NCI-H2081 treated with DMSO at 0.1 percent for 48 hours (cell line): Measurements from ENCODE around the gene CORIN.
A peak's percentile ranks its signal among the peaks of the same experiment; 100 is the strongest.
"Not testable (repeated sequence)": the region's sequence is repeated elsewhere in the genome, so short reads cannot be mapped to it uniquely, and the experiment has no call there.

ENCODE experiments used
- DNase-seq: peaks from one replicate; lab custom pipeline; 2025; lab: John Stamatoyannopoulos, UW

CORIN gene

DNA sequence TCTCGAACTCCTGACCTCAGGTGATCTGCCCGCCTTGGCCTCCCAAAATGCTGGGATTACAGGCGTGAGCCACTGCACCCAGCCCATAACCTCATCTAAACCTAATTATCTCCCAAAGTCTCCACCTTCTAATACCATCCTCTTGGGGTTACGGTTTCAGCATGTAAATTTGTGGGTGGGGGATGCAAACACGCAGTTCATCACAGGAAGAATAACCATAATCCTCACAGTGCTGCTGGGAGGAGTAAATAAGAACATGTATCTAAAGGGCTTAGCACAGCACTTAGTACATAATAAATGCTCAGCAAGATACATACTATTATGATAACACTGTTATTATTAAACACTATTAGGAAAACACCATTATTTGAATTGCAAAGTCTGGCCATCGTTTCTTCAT lies 116.4 kb downstream of the CORIN start:
- DNase-seq, result no peak

DNA sequence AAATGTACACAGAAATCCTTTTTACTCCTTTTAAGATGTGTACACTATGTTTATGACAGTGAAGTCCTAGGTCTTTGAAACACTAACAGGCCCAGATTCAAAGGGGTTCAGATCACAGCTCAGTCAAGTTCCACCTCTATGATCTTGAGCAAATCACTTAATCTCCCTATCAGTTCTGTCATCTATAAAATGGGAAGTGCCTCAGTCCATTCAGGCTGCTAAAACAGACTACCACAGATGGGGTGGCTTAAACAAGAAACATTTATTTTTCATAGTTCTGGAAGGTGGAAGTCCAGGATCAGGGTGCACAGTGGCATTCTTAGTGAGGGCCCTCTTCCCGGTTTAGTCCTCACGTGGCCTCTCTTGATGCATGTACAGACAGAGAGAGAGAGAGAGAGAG lies 117.1 kb downstream of the CORIN start:
- no peak for DNase-seq

DNA sequence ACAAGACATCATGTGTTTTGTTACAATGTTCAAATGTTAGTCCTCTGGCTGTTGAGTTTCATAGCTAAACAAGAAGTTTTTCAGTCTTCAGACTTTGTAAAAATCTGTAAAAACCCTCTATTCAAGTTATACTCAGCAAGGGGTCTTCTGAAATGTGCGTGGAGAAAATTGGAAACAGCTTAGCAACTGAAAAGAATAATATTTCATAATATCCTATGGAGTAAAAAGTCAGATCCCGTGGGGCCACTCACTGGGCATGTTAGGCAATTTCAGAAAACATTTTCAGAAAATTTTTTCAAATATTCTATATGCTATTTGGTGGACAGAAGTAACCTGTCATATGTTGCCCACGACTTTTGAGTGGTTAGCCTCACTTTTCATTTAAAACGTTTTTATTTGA lies 118.3 kb downstream of the CORIN start:
- no peak for DNase-seq

DNA sequence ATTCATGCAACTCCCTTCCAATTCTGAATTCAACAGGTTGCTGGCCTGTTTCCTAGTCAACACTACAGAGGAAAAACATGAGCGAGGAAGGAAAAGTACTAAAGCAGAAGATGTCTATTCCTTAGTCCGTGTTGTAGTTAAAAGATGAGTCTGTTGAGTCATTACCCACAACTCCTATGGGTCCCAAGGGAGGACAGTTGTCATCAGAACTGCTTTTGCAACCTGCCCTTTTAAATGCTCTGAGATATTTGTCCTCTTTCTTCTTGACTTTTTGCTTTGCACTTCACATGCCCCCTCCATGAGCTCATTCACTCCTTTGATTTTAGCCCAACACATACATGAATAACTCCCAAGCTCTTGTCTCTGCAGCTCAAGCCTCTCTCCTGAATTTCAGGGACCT lies 119.2 kb downstream of the CORIN start:
- no peak for DNase-seq

DNA sequence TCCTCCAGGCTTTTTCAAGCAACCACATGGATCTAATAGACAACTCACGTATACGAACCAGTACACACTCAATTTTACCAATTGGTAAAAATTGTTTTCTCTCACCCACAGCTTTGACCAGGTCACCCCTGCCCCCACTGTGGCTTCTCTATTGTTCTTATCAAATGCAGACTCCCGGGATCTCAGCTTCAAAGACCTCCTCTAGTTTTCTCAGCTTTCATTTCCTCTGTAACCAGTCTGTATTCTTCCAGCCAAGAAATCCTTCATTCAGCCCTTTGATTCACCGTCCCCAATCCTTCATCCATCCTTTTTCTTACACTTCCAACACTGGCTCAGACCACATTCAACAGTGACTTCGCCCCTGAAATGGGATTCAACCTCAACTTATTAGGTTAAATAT lies 120.7 kb downstream of the CORIN start:
- no peak for DNase-seq

DNA sequence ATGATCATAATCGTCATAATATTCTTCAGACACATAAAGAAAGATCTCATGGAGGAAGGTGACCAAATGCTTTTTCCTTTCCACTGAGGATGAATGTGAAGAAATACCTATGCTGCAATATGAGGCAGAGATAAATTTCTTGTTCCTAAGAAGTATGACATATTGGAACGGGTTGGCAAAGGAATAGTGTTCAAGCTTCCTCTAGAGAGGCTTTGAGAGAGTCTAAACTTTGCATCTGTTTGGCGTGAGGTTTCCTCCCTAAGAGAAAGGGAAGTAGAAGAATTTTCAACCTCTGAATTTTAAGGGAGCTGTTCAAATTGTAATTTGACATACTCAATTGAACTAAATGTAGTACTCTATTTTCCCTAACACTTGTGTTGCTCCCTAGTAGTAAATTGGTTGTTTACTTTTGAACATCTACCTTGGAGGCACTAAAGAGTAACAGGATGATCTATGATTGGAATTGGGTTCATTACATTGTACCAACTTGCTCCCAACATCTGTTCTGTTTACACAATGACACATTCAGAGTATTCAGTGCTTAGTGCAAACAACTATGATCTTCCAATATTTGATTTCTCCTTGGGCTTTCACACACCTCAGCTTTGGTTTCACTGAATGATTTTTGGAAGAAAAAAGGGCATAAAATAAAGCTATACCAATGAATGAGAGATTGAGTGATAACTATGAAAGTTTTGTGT lies 122.0 kb downstream of the CORIN start:
- DNase-seq, result peak; percentile 33

DNA sequence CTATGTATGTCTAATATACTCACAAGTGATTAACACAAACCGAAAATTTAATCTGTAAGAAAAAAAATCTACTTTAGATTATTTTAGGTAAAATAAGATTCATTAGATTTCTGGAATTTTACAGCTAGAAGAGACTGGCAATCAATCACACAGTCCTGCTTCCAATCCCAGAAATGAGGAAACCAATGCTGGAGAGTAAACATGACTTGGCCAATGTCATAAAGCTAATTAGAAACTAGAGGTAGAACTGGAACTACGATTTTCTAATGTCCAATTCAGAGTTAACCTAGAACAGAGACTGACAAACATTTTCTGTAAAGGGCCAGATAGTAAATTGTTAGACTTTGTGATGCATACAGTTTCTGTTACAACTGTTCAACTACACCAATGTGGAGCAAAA lies 123.6 kb downstream of the CORIN start:
- no peak for DNase-seq

DNA sequence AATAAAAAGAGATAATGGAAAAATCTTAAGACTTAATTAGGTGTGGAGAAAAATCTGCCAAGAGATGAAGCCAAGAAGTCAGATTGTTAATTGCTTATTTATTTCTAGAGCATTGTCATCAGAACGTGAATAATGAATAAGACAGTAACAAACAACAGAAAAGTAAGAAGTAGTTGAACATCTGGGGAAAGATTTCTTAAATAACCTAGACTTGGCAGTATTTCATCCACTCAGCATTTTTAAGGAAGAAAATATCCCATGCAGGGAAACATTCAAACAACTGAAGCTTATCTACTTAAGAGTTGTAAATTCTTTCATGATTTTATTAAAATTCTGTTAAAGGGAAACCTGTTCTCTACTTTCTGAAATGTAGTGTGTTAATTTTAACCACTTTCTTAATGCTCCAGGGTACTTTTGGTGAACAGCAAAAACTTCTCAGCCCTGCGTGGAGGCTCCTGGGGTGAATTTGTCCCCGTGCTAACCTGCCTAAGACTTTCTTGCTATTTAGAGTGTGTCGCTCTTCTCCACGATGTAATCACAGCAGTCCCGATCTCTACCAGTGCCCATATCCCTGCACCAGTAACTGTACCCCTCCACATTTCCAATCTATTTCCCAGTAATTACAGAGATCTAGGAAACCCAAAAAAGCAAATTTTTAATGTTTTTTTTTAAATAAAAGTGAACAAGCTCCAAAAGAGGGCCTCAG lies 124.6 kb downstream of the CORIN start:
- DNase-seq, result no peak

DNA sequence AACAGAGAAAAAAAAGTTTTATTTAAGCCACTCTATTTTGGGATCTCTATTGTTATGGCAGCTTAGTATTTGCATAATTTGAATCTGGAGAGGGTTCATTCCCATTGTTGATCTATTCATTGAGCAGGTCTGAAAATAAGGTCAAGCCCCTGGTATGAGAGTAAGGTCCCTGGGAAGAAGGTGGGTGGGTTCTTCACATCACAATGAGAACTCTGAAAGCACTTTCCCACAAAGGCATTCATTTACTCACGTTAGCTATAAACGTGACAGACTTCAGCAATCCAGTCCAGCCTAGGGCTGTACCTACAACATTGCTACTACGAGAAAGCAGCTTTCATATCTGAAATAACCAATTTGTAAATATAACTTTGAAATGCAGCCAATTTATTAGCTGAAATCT lies 126.2 kb downstream of the CORIN start:
- no peak for DNase-seq

DNA sequence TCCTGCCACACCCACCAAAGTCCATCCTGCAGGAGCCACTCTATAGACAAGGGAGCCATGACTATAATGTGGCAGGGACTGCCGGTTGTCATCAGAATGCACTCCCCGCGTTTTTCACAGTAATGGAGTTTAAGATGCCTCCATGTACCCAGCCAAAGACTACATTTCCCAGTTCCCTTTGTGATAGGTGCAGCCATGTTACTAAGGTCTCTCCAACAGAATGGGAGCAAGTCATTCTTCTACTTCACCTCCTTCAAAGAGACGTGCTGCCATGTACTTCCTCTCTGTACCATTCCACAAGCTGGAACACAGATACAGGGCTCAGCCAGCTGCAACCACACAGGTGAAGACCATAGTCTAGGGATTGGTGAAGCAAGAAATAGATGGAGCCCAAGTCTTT lies 126.7 kb downstream of the CORIN start:
- no peak for DNase-seq

DNA sequence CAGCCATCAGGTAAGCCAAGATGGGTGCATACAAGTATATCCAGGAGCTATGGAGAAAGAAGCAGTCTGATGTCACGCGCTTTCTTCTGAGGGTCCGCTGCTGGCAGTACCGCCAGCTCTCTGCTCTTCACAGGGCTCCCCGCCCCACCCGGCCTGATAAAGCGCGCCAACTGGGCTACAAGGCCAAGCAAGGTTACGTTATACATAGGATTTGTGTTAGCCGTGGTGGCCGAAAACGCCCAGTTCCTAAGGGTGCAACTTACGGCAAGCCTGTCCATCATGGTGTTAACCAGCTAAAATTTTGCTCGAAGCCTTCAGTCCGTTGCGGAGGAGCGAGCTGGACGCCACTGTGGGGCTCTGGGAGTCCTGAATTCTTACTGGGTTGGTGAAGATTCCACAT lies 131.5 kb downstream of the CORIN start:
- DNase-seq, result not testable (repeated sequence)

DNA sequence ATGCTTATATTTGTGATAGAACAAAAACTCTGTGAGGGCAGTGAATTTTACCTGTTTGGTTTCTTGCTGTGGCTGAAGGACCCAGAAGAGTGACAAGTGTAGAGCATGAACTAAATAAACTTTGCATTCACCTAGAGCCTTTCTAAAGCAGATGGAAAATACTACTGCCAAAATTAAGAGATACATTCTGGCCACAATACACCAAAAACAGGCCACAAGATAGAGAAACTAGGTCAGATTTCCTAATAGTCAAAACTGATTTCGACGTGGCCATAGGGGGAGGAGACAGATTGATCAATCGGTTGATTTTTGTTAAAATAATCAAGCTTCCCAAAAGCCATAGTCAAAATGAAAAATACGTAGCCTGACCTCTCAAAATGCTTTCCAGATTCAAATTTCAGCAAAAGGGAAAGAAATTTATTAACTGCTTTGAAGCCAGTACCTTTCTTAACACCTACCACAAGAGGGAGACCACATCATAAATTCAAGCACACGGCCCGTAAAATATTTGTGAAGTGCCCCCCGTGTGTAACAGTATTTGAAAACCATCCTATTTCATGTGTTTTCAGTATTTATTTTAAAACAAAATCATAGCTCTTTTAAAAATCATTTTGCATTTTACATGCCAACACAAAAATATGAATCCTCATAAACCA lies 132.4 kb downstream of the CORIN start:
- DNase-seq, result no peak

DNA sequence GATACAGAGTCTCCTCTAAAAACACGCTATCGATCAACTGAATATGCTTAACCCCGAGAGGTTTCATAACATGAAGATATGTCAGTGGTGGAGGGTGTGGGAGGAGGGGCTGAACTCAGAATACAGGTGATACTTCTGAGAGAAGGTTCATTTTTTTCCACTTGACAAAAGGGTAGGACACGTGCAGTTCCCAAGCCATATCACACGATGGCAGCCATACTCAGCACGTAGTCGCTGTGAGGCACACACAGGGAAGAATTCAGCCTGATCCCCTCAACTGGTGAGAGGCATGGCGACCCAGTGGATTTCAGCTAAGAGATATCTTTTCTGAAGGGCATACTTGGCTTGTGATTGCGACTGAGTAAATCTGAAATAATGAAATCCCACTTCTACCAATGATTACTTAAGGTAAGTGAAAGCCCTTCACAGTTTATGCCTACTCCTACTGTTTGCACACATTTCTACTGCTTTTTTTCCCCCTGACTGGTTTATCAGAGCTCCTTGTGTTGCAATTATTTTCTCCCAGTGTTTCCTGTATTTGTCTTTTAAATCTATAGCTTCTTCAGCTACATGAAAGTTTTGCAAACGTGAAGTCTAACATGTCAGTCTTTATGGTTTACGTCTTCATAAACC lies 133.1 kb downstream of the CORIN start:
- peak; percentile 16 for DNase-seq

DNA sequence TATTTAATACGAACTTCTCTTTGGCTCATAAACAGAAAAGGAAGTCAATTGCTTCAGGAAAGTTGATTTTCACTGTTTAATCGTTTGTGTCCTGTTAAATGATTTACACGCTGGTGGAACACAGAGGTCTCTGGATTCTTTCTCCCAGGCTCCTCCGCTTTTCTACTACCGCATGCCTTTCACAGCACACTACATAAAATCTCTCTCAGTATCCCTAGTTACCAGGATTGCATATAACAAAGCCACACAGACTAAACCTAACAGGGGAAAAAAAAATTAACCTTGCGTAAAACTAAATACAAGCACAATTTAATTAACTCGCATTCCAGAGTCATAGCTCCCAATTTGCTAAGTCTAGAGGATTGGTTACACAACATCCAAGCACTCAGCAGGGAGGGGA lies 133.9 kb downstream of the CORIN start:
- DNase-seq, result no peak

DNA sequence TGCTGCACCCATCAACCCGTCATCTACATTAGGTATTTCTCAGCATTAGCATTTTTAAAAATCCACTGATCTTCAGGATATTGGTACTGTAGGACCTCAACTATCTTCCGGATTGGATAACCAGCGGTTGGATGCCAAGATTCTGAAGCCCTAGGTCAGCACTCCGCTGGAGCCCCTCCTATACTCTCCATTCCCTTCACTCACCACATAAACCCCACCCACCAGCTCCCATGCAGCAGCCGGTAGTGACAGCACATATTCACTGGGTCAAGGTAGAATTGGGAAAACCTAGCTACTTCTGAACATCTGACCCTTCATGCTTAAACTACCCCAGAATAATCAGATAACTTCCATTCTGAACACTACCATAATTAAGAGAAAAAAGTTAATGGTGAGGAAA lies 134.9 kb downstream of the CORIN start:
- DNase-seq, result no peak

DNA sequence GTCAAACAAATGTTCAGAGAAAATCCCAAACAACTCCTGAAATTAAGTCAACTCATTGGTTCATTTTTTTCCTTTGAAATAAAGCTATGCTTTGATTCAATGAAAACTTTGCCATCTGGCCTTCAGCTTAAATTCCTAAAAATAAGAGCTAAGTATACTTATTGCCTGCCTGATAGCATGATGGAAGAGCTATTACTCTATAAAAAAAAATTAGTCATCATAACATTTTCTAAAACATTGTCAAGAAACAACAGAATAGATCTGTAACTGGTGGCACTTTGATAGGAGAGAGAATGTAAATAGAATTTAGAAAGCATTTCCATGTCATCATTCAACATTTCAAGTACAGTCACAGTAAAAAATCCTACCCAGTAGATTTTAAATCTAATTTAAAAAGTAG lies 136.6 kb downstream of the CORIN start:
- DNase-seq, result no peak

DNA sequence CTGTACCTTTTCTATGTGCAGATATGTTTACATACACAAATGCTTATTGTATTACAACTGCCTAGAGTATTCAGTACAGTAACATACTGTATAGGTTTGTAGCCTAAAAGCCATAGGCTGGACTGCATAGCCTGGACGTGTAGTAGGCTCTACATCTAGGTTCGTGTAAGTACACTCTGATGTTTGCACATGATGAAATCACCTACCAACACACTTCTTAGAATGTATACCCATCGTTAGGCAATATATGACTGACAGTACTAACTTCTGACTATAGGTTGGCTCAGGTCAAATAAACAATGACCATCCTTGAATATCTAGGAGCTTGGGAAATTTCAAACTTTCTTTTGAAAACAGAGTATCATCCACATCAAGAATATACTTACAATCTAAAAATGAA lies 139.0 kb downstream of the CORIN start:
- no peak for DNase-seq

DNA sequence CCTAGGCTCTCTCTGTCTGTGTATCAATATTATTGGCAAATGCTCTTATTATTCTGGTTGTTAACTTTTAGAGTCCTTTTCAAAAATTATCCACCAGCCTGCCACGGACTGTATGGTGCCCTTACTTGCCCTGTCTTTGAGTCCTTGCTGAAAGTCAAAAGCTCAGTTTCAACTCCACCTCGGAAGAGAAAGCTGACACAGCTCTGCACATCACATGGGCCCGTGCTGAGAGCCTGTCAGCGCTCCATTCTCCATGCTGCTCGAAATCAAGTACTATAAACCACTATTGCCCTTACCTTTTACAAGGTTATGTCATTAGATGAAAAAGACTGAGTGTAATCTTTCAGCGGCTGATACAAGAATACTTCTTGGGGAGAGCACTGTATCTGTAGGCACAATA lies 141.0 kb downstream of the CORIN start:
- DNase-seq, result no peak

DNA sequence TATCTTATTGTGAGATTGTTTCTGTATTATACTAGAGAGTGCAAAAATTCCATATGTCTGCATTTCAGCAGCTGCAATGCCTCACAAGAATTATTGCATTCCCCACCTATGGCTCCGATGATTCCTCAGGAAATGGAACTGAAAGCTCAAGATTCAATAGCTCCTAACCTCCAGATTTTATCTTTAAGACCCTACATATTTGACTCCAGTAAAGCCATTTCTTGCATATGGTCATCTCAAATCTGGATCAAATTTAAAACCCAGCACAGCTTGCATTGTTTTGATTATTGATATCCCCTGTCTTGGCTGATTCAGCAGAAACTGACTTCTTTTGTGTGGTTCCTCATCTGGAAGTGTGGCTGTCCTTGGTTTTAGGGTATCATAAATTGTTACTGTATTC lies 142.6 kb downstream of the CORIN start:
- DNase-seq, result no peak

DNA sequence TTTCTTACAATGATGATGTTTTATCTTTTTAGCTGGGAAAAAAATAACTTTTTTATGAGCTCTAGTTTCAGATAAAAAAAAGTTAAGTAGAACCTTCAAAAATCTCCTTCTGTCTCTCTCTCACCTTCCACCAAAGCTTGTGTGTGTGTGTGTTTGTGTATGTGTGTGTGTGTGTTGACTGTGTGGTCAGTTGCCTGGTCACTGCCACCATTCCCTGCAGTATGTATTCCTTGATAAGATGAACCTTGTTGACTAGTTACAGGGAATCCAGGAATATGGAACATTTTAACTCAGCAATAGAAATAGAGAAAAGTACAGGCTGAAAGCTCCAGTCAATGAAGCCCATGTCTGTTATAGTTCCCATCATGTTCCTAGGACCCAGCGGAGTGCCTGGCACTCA lies 143.5 kb downstream of the CORIN start:
- DNase-seq, result no peak

DNA sequence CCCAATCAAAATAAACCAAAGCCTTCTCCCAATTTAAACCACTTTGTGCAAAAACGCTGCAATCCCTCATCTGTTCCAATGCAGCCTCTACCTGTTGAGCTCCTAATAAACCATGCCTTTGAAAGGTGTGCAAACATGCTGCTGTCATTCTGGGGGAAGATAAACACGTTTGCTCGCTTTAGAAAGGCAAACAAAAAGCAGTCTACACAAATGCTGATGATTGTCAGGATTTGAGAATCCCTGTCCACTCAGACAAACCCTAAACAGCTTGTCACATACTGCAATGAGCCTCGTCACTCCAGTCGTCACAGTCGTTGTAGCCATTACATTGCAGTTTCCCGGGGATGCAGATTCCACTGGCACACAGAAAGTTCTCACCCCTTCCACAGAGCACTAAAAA lies 145.2 kb downstream of the CORIN start:
- peak; percentile 15 for DNase-seq

DNA sequence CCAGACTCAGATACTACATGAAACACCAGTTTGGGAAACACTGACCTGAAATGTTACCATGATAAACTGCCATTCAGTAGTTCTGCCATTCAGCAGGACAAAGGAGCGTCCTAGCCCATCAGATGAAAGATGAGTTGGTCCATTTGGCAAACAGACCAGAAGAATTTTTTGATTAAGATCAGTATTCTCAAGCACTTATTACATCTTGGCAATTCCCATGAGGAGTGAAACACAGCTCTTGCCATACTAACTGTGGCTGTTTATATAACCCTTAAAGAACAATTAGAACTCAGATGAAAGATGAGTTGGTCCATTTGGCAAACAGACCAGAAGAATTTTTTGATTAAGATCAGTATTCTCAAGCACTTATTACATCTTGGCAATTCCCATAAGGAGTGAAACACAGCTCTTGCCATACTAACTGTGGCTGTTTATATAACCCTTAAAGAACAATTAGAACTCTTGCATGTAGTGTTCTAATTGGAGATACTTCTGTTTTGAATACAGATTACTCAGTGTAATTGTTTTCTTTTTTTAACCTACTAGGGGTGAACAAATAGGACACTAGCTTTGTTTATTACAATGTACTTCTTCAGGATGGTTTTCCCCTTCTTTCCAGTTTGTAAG lies 146.0 kb downstream of the CORIN start:
- DNase-seq, result not testable (repeated sequence)

DNA sequence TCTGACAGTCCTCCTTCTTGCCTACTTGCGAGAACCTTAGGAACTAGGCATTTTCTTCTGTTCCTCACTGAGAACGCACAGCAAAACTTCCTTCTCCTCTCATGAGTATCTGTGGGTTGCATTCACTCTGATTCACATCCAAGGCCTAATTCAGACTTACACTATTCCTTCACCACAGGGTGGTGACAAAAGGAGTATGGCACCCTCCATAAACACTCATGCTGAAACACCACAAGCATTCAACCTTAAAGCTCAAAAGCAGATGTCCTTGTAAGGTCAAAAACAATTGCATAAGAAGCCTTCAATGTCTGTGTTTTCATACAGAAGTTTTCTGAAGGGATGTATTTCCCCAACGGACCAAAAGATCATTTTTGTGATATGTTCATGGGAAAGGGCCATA lies 147.3 kb downstream of the CORIN start:
- no peak for DNase-seq
